SK-N-SH (cell line): Measurements from ENCODE around the gene LARGE2. TPM values are rescaled to one million over a fixed set of nuclear protein-coding genes. Genes with fewer than 3 reads are reported as not detected.

ENCODE experiments used
- CTCF ChIA-PET: fragments of 300-600, 350-600 bp; formaldehyde crosslinking; extraction: SDS; loops from one replicate; lab custom pipeline; 2021; lab: Yijun Ruan, JAX
- POLR2A ChIA-PET: fragments of 350-600 bp; sonication (Branson Sonifier 250); formaldehyde crosslinking; extraction: SDS; loops from one replicate; lab custom pipeline; 2020; ENCODE audit warnings: antibody characterized with exemption, inconsistent platforms; lab: Yijun Ruan, JAX
- DNase-seq: peaks from one replicate; pipeline ENCODE4 v3.0.0; 2012
- H2AFZ ChIP-seq: fragments of 200-600 bp; sonication (generic); 2 replicates; pipeline ENCODE4 v1.8.1; 2016; ENCODE audit warnings: antibody characterized with exemption, mild to moderate bottlenecking, low read depth
- H3F3A ChIP-seq: fragments of 200-600 bp; sonication (generic); replicated peaks from 2 replicates; pipeline ENCODE3; 2016; ENCODE audit warnings: antibody characterized with exemption, mild to moderate bottlenecking; ENCODE audit not compliant: insufficient read depth
- H3K27ac ChIP-seq, 2 experiments: fragments of 200-500 bp in 1 of 2; fragments of 200-600 bp in 1 of 2; sonication (Bioruptor generic) in 1 of 2; sonication (generic), shearing (Covaris generic) in 1 of 2; 2 replicates each; pipeline versions ENCODE4 v1.5.1 to v1.6.1; 2014 to 2016; ENCODE audit warnings: low read depth in 2 of 2, inconsistent platforms in 1 of 2, low read length in 1 of 2, mild to moderate bottlenecking in 1 of 2, mixed read lengths in 1 of 2
- H3K27me3 ChIP-seq: fragments of 200-600 bp; sonication (generic), shearing (Covaris generic); 2 replicates; pipeline ENCODE4 v1.6.1; 2016; ENCODE audit warnings: mixed run types; ENCODE audit not compliant: insufficient read depth
- H3K36me3 ChIP-seq, 2 experiments: fragments of 200-500 bp in 1 of 2; fragments of 200-600 bp in 1 of 2; sonication (Bioruptor generic) in 1 of 2; sonication (generic) in 1 of 2; replicated peaks in 1 of 2; 2 replicates each; pipeline versions ENCODE3 to v1.5.1; 2014 to 2016; ENCODE audit warnings: low read length in 1 of 2, mild to moderate bottlenecking in 1 of 2; ENCODE audit not compliant: insufficient read depth in 2 of 2, control insufficient read depth in 1 of 2
- H3K4me1 ChIP-seq, 2 experiments: fragments of 200-500 bp in 1 of 2; fragments of 200-600 bp in 1 of 2; sonication (Bioruptor generic) in 1 of 2; sonication (generic), shearing (Covaris generic) in 1 of 2; 2 replicates each; pipeline versions ENCODE4 v1.5.1 to v1.6.1; 2014 to 2016; ENCODE audit warnings: low read depth in 1 of 2, low read length in 1 of 2, mixed run types in 1 of 2; ENCODE audit not compliant: insufficient read depth in 2 of 2, control insufficient read depth in 1 of 2
- H3K4me2 ChIP-seq: fragments of 200-600 bp; sonication (generic), shearing (Covaris generic); 2 replicates; pipeline ENCODE4 v1.6.1; 2017; ENCODE audit warnings: mixed run types
- H3K4me3 ChIP-seq, 2 experiments: fragments of 200-500 bp in 1 of 2; fragments of 200-600 bp in 1 of 2; sonication (Bioruptor generic) in 1 of 2; sonication (generic), shearing (Covaris generic) in 1 of 2; 2 replicates each; pipeline versions ENCODE4 v1.5.1 to v1.8.1; 2014 to 2016; ENCODE audit warnings: low read depth in 2 of 2, inconsistent platforms in 1 of 2, low read length in 1 of 2, mild to moderate bottlenecking in 1 of 2, mixed read lengths in 1 of 2, moderate library complexity in 1 of 2
- H3K79me2 ChIP-seq: fragments of 200-600 bp; sonication (generic); 2 replicates; pipeline ENCODE4 v1.8.1; 2017; ENCODE audit warnings: mild to moderate bottlenecking; ENCODE audit not compliant: insufficient read depth
- H3K9ac ChIP-seq: fragments of 200-600 bp; sonication (generic); 2 replicates; pipeline ENCODE4 v1.6.1; 2017; ENCODE audit warnings: mixed run types
- H3K9me2 ChIP-seq: fragments of 200-600 bp; sonication (generic); 2 replicates; pipeline ENCODE4 v1.6.1; 2017; ENCODE audit warnings: mixed run types
- H3K9me3 ChIP-seq: fragments of 200-600 bp; sonication (generic); 2 replicates; pipeline ENCODE4 v1.6.1; 2017; ENCODE audit warnings: mixed run types, mild to moderate bottlenecking, moderate library complexity
- H4K20me1 ChIP-seq: fragments of 200-600 bp; sonication (generic); 2 replicates; pipeline ENCODE4 v1.6.1; 2017; ENCODE audit warnings: mild to moderate bottlenecking, mixed run types; ENCODE audit not compliant: insufficient read depth
- CHD2 ChIP-seq: fragments of 150-350 bp; IDR thresholded peaks from 2 replicates; pipeline ENCODE4 v1.6.1; 2018; ENCODE audit warnings: low read length; ENCODE audit not compliant: partially characterized antibody
- CTCF ChIP-seq: fragments of 200-600 bp; sonication (generic); IDR thresholded peaks from 2 replicates; pipeline ENCODE4 v1.6.1; 2017; ENCODE audit warnings: antibody characterized with exemption, mild to moderate bottlenecking, moderate library complexity
- EZH2phosphoT487 ChIP-seq: fragments of 200-600 bp; sonication (generic); IDR thresholded peaks from 2 replicates; pipeline ENCODE4 v1.6.1; 2017; ENCODE audit warnings: low read depth, mixed run types, mild to moderate bottlenecking, antibody characterized with exemption, moderate library complexity, borderline replicate concordance
- FOXM1 ChIP-seq: IDR thresholded peaks from 2 replicates; pipeline ENCODE4 v1.4.0; 2012; ENCODE audit warnings: low read depth, mild to moderate bottlenecking
- GATA2 ChIP-seq: sonication (generic); formaldehyde crosslinking; IDR thresholded peaks from 2 replicates; pipeline ENCODE4 v1.5.0; 2020; ENCODE audit warnings: mild to moderate bottlenecking, missing genetic modification reagents
- MAX ChIP-seq: IDR thresholded peaks from 2 replicates; pipeline ENCODE4 v1.4.0; 2012; ENCODE audit warnings: low read depth
- NRF1 ChIP-seq: IDR thresholded peaks from 2 replicates; pipeline ENCODE4 v1.6.1; 2012; ENCODE audit warnings: low read depth, mild to moderate bottlenecking, low read length
- PBX3 ChIP-seq: IDR thresholded peaks from 2 replicates; pipeline ENCODE4; 2012
- RCOR1 ChIP-seq: fragments of 150-350 bp; IDR thresholded peaks from 2 replicates; pipeline ENCODE4 v1.6.1; 2017; ENCODE audit warnings: antibody characterized with exemption, low read length
- REST ChIP-seq: IDR thresholded peaks from 2 replicates; pipeline ENCODE4 v1.6.1; 2012; ENCODE audit warnings: mild to moderate bottlenecking, low read depth, low read length, moderate library complexity
- SMC3 ChIP-seq: IDR thresholded peaks from 2 replicates; pipeline ENCODE4 v1.6.1; 2012; ENCODE audit warnings: low read depth, low read length, improper control_type of control experiment
- TEAD4 ChIP-seq: IDR thresholded peaks from 2 replicates; pipeline ENCODE4 v1.4.0; 2012; ENCODE audit warnings: mild to moderate bottlenecking, borderline replicate concordance; ENCODE audit not compliant: insufficient read depth
- USF1 ChIP-seq: IDR thresholded peaks from 2 replicates; pipeline ENCODE4 v1.4.0; 2012; ENCODE audit warnings: low read depth, borderline replicate concordance
- USF2 ChIP-seq: fragments of 150-350 bp; IDR thresholded peaks from 2 replicates; pipeline ENCODE4 v1.6.1; 2017; ENCODE audit warnings: antibody characterized with exemption, low read length, low read depth, borderline replicate concordance
- YY1 ChIP-seq: IDR thresholded peaks from 2 replicates; pipeline ENCODE4 v1.4.0; 2012; ENCODE audit warnings: low read depth, mild to moderate bottlenecking
- ZBTB33 ChIP-seq: IDR thresholded peaks from 2 replicates; pipeline ENCODE4 v1.4.0; 2012; ENCODE audit warnings: low read depth, borderline replicate concordance
- WGBS: methylation state at CpG from one replicate; pipeline ENCODE4 v1.1.6; 2017; ENCODE audit warnings: low lambda C conversion rate; 5-methylcytosine and 5-hydroxymethylcytosine counted together
- polyA plus RNA-seq, 3 experiments: library from polyadenylated mRNA; depleted of rRNA; stranded (reverse); fragments of >200 nt; gene quantifications; 2 replicates each; pipeline ENCODE4 v1.2.3, GENCODE V29; 2012

Gene LARGE2
- polyA plus RNA-seq, 1 of the 3 experiments (the other 2 are of a cell fraction): 2.4 TPM

GRCh38 chr11:45910623-45911022 lies 11.8 kb upstream of the LARGE2 start:
- ChIA-PET POLR2A (interaction anchor here (1.0 kb wide), 1 partner anchor 96 kb away, joined by 3 read pairs; no protein-coding TSS in a partner anchor), CTCF (no interaction called here)
- Histone ChIP-seq H3K9me3 (no peaks in the 10 kb centered on the region), H3K36me3 (peaks cover 0 to 39% of the 10 kb centered on the region in 2 experiments), H3K9ac (no peak overlapping the region), H3K27me3 (no peaks in the 10 kb centered on the region), H3K4me1 (peaks cover 0 to 9% of the 10 kb centered on the region in 2 experiments; a peak in 1 of 4 replicates), H3K4me3 (no peak overlapping the region), H3K4me2 (no peak overlapping the region), H3K79me2 (no peaks in the 10 kb centered on the region; the same call in 1 of the 2 replicates), H3K27ac (no peak overlapping the region), H2AFZ (no peak overlapping the region), H3F3A (no peaks in the 10 kb centered on the region), H3K9me2 (no peaks in the 10 kb centered on the region), H4K20me1 (no peaks in the 10 kb centered on the region)
- no peak for DNase-seq
- TF ChIP-seq PBX3 (no peak), USF2 (no peak), CHD2 (no peak)
- WGBS: 94% methylated on average over 7 of the region's 9 CpGs

GRCh38 chr11:45913514-45913913 lies 8.9 kb upstream of the LARGE2 start:
- no peak for DNase-seq
- Histone ChIP-seq H3K9me3 (no peaks in the 10 kb centered on the region), H3K79me2 (peaks cover 19% of the 10 kb centered on the region), H3K9ac (no peak overlapping the region), H3F3A (no peaks in the 10 kb centered on the region), H4K20me1 (no peaks in the 10 kb centered on the region), H3K27ac (no peak overlapping the region), H2AFZ (no peak overlapping the region), H3K27me3 (no peaks in the 10 kb centered on the region), H3K36me3 (peaks cover 0 to 42% of the 10 kb centered on the region in 2 experiments), H3K4me3 (no peak overlapping the region), H3K9me2 (no peaks in the 10 kb centered on the region), H3K4me1 (peaks cover 7 to 12% of the 10 kb centered on the region in 2 experiments; a peak in 3 of 4 replicates), H3K4me2 (no peak overlapping the region)
- POLR2A ChIA-PET: no interaction called here
- WGBS: 97% methylated on average over 10 of the region's 19 CpGs
- CTCF ChIA-PET: interaction anchor here (0.8 to 2.4 kb wide), 2 partner anchors 41 to 67 kb away, joined by 3 to 9 read pairs; partner anchors contain the start of gene CRY2
- TF ChIP-seq RCOR1: no peak
- TF ChIP-seq USF1: no peak
- no peak for TF ChIP-seq MAX
- no peak for TF ChIP-seq SMC3
- no peak for TF ChIP-seq TEAD4
- no peak for TF ChIP-seq EZH2phosphoT487
- TF ChIP-seq REST: no peak
- TF ChIP-seq CTCF: no peak
- TF ChIP-seq NRF1: no peak
- no peak for TF ChIP-seq ZBTB33
- TF ChIP-seq YY1: no peak
- TF ChIP-seq FOXM1: no peak
- no peak for TF ChIP-seq GATA2 (CRISPR knock-in tag)
